K562 (cell line): Measurements from ENCODE around the gene ANO6. TPM values are rescaled to one million over a fixed set of nuclear protein-coding genes. Genes with fewer than 3 reads are reported as not detected.

Experiments used
- ATAC-seq: fragments of 200-7000 bp; cut with Tn5 transposase; 3 replicates; pipeline ENCODE4 v1.9.1; 2020; ENCODE audit warnings: moderate library complexity
- BruUV-seq: library from RNA; stranded (reverse); fragments of 400-500 nt; replicated peaks from 2 replicates; lab custom pipeline; 2021; lab: Mats Ljungman, UMichigan
- CTCF ChIA-PET: fragments of 300-600 bp; formaldehyde crosslinking; extraction: SDS; loops from one replicate; lab custom pipeline; 2021; ENCODE audit warnings: low intra/inter-chr PET ratio; lab: Yijun Ruan, JAX
- POLR2A ChIA-PET: fragments of 300-600, 350-650 bp; sonication (Branson Sonifier 250); formaldehyde crosslinking; extraction: SDS; loops from one replicate; lab custom pipeline; 2021; ENCODE audit warnings: antibody characterized with exemption, inconsistent platforms; lab: Yijun Ruan, JAX
- DNase-seq, 4 experiments: peaks; one replicate each; pipeline versions ENCODE4 v3.0.0 to v3.0.0-alpha.2; 2011 to 2018; ENCODE audit warnings: low spot score in 3 of 4, mixed read lengths in 3 of 4; ENCODE audit errors: extremely low read depth in 1 of 4
- FAIRE-seq: peaks from 2 replicates; lab custom pipeline; 2011; peaks lifted over from hg19 to GRCh38; lab: Jason Lieb, UNC
- H2AFZ ChIP-seq: 2 replicates; pipeline ENCODE4 v1.6.0; 2011; ENCODE audit warnings: low read depth, low read length, control low read depth, inconsistent platforms
- H3K27ac ChIP-seq: fragments of 200-600 bp; 3 replicates; pipeline ENCODE4 v1.8.0; 2011; ENCODE audit warnings: low read depth, mild to moderate bottlenecking, control low read depth, inconsistent platforms, low read length, moderate library complexity, mixed read lengths; ENCODE audit errors: extremely low read depth
- H3K27me3 ChIP-seq, 2 experiments: fragments of 300-600 bp in 1 of 2; 2 replicates in 1 of 2; 3 replicates in 1 of 2; pipeline versions ENCODE4 v1.6.0 to v1.8.0; 2011; ENCODE audit warnings: inconsistent platforms in 2 of 2, low read length in 2 of 2, mild to moderate bottlenecking in 1 of 2, mixed read lengths in 1 of 2, moderate library complexity in 1 of 2; ENCODE audit not compliant: control insufficient read depth in 2 of 2, insufficient read depth in 2 of 2
- H3K36me3 ChIP-seq: fragments of 300-600 bp; 3 replicates; pipeline ENCODE4 v1.8.0; 2011; ENCODE audit warnings: mild to moderate bottlenecking, low read length, inconsistent platforms; ENCODE audit not compliant: control insufficient read depth, insufficient read depth
- H3K4me1 ChIP-seq, 2 experiments: fragments of 200-600 bp in 1 of 2; replicated peaks in 1 of 2; 2 replicates in 1 of 2; 3 replicates in 1 of 2; pipeline versions ENCODE4 v1.5.1 to v1.8.0; 2011; ENCODE audit warnings: inconsistent platforms in 2 of 2, low read length in 2 of 2, mild to moderate bottlenecking in 1 of 2, mixed read lengths in 1 of 2, moderate library complexity in 1 of 2; ENCODE audit not compliant: control insufficient read depth in 2 of 2, insufficient read depth in 2 of 2
- H3K4me2 ChIP-seq: 2 replicates; pipeline ENCODE4 v1.6.1; 2011; ENCODE audit warnings: low read length, control low read depth, inconsistent platforms, mixed read lengths; ENCODE audit not compliant: insufficient read depth
- H3K4me3 ChIP-seq: fragments of 200-600 bp; sonication (generic), shearing (Covaris generic); 2 replicates; pipeline ENCODE4 v1.5.1; 2016; ENCODE audit warnings: control low read depth, inconsistent platforms
- H3K79me2 ChIP-seq: fragments of 200-600 bp; 3 replicates; pipeline ENCODE4 v1.8.0; 2011; ENCODE audit warnings: low read length, inconsistent platforms; ENCODE audit not compliant: control insufficient read depth, insufficient read depth
- H3K9ac ChIP-seq, 2 experiments: 2 replicates each; pipeline versions ENCODE4 v1.6.0 to v1.6.1; 2011; ENCODE audit warnings: low read depth in 2 of 2, low read length in 2 of 2, control low read depth in 1 of 2, inconsistent platforms in 1 of 2, mild to moderate bottlenecking in 1 of 2, mixed read lengths in 1 of 2; ENCODE audit not compliant: insufficient read depth in 1 of 2
- H3K9me1 ChIP-seq: one replicate; pipeline ENCODE4 v1.6.0; 2011; ENCODE audit warnings: inconsistent platforms, mild to moderate bottlenecking, low read length, moderate library complexity; ENCODE audit not compliant: control insufficient read depth, insufficient read depth
- H3K9me3 ChIP-seq: replicated peaks from 2 replicates; pipeline ENCODE4 v1.5.1; 2011; ENCODE audit warnings: low read depth, low read length, inconsistent platforms; ENCODE audit not compliant: control insufficient read depth, insufficient read depth
- H4K20me1 ChIP-seq: replicated peaks from 2 replicates; pipeline ENCODE4 v1.6.1; 2011; ENCODE audit warnings: low read length, inconsistent platforms, mixed read lengths; ENCODE audit not compliant: control insufficient read depth, insufficient read depth
- SMAD3 ChIP-seq: fragments of 450-650 bp; formaldehyde crosslinking; conservative IDR thresholded peaks from 2 replicates; pipeline ENCODE4 v1.4.0; 2020; ENCODE audit warnings: mild to moderate bottlenecking
- TAF7 ChIP-seq: fragments of 450-650 bp; IDR thresholded peaks from 2 replicates; pipeline ENCODE4 v1.6.1; 2016; ENCODE audit warnings: missing genetic modification characterization, missing compliant biosample characterization
- ZNF76 ChIP-seq: fragments of 250-450 bp; sonication (Bioruptor Pico); IDR thresholded peaks from 2 replicates; pipeline ENCODE4 v1.4.0; 2020; ENCODE audit warnings: mild to moderate bottlenecking, moderate library complexity, borderline replicate concordance
- WGBS: fragments of 100-300 bp; shearing (Covaris generic); methylation state at CpG from one replicate; pipeline ENCODE4 v1.1.6; 2016; ENCODE audit warnings: low coverage, mixed read lengths; ENCODE audit not compliant: insufficient coverage; ENCODE audit errors: missing lambda C conversion rate; 5-methylcytosine and 5-hydroxymethylcytosine counted together
- in situ Hi-C: fragments of 300-500 bp; cut with MboI; formaldehyde crosslinking; loops from 4 replicates; pipeline ENCODE4 v1.15.0; 2018; ENCODE audit warnings: inconsistent platforms, mixed read lengths
- intact Hi-C: fragments of 100-400 bp; cut with micrococcal nuclease; formaldehyde crosslinking; loops from 2 replicates; pipeline ENCODE4 v1.14.2; 2022
- polyA plus RNA-seq, 8 experiments: library from polyadenylated mRNA; depleted of rRNA in 4 of 8; stranded (reverse) in 5 of 8; unstranded in 3 of 8; fragments of >200 nt; fragmentation: Nextera tagmentation in 2 of 8; fragmentation: Illumina TruSeq in 1 of 8; extraction: Ambion mirVana in 2 of 8; extraction: Trizol in 1 of 8; gene quantifications; 2 replicates each; pipeline versions ENCODE4 v1.2.1 to v1.2.3, GENCODE V29; 2011 to 2014; ENCODE audit warnings: inconsistent platforms in 1 of 8, missing spikeins in 1 of 8
- total RNA-seq, 7 experiments: library from RNA; depleted of rRNA in 6 of 7; stranded (reverse); fragments of >200 nt in 6 of 7; fragmentation: Illumina TruSeq in 2 of 7; extraction: Trizol in 2 of 7; gene quantifications; 2 replicates each; pipeline versions ENCODE4 v1.2.1 to v1.2.3, GENCODE V29; 2011 to 2021; ENCODE audit warnings: low replicate concordance in 1 of 7

ANO6 gene
- total and polyA plus RNA-seq, 9 of the 15 experiments (the other 6 are each of a cell fraction or from before 2014, with no cell fraction given) = 3.5 to 24.7 (median 20.3) TPM

GRCh38 chr12:45434094-45434493 is 218.2 kb downstream of the ANO6 start:
- H3K4me3 ChIP-seq = no peak overlapping the region
- POLR2A ChIA-PET = no interaction called here
- H3K4me1 ChIP-seq = no peaks in the 10 kb centered on the region
- H3K4me2 ChIP-seq = no peak overlapping the region
- no peak for TF ChIP-seq ZNF76 (CRISPR knock-in tag)
- H3K27ac ChIP-seq = no peak overlapping the region
- H3K79me2 ChIP-seq = no peaks in the 10 kb centered on the region
- no peak for ATAC-seq
- no peak for DNase-seq
- in situ Hi-C loops (no loop called here), intact Hi-C loops (loop anchor here (10.0 kb wide), 2 partner anchors 159 to 259 kb away; no protein-coding TSS in a partner anchor)
- 61% methylated on average over 7 of the region's 7 CpGs for WGBS
- FAIRE-seq = no peak
- no peaks in the 10 kb centered on the region for H3K9me3 ChIP-seq
- no peaks in the 10 kb centered on the region for H3K27me3 ChIP-seq
- H3K9me1 ChIP-seq = no peaks in the 10 kb centered on the region
- no TSS peak for BruUV-seq
- H3K9ac ChIP-seq = no peak overlapping the region
- H4K20me1 ChIP-seq = no peaks in the 10 kb centered on the region
- no peak overlapping the region for H2AFZ ChIP-seq
- H3K36me3 ChIP-seq = peaks cover 1% of the 10 kb centered on the region; the same call in 1 of the 3 replicates
- CTCF ChIA-PET = no interaction called here

GRCh38 chr12:45435945-45436710 is 220.2 kb downstream of the ANO6 start:
- DNase-seq = no peak
- Histone ChIP-seq H3K9me1 (no peaks in the 10 kb centered on the region), H3K27ac (no peak overlapping the region)
- peak; percentile 56; the same call in 2 of the 3 replicates for ATAC-seq
- POLR2A ChIA-PET = no interaction called here
- intact Hi-C loops = loop anchor here (10.0 kb wide), 2 partner anchors 161 to 261 kb away; no protein-coding TSS in a partner anchor
- no peak for TF ChIP-seq TAF7 (tag)
- no peak for TF ChIP-seq SMAD3
- TF ChIP-seq, all 486 proteins: peak for 0
- Histone ChIP-seq H4K20me1 (no peaks in the 10 kb centered on the region), H3K27me3 (no peaks in the 10 kb centered on the region), H3K9ac (no peak overlapping the region), H3K9me3 (no peaks in the 10 kb centered on the region), H3K4me2 (no peak overlapping the region), H3K79me2 (no peaks in the 10 kb centered on the region), H3K4me3 (no peak overlapping the region), H3K4me1 (no peaks in the 10 kb centered on the region), H3K36me3 (no peaks in the 10 kb centered on the region), H2AFZ (no peak overlapping the region)
- FAIRE-seq = no peak
- CTCF ChIA-PET = no interaction called here
- in situ Hi-C loops = no loop called here
- WGBS = 18% methylated on average over 3 of the region's 3 CpGs
- BruUV-seq = no TSS peak
